HepG2 (cell line): ENCODE measurements around the gene FBXO41. TPM values are rescaled to one million over a fixed set of nuclear protein-coding genes. Genes with fewer than 3 reads are reported as not detected.

ENCODE experiments used
- ATAC-seq: fragments of 200-7000 bp; cut with Tn5 transposase; 3 replicates; pipeline ENCODE4 v1.9.1; 2020; ENCODE audit warnings: mild to moderate bottlenecking, moderate library complexity
- BruUV-seq: library from RNA; stranded (reverse); fragments of 400-500 nt; replicated peaks from 2 replicates; lab custom pipeline; 2021; lab: Mats Ljungman, UMichigan
- CTCF ChIA-PET: fragments of 300-600 bp; formaldehyde crosslinking; extraction: SDS; loops from one replicate; lab custom pipeline; 2021; ENCODE audit warnings: low total read pairs, inconsistent platforms, low intra/inter-chr PET ratio; lab: Yijun Ruan, JAX
- POLR2A ChIA-PET: fragments of 350-600 bp; sonication (Branson Sonifier 250); formaldehyde crosslinking; loops from one replicate; lab custom pipeline; 2020; ENCODE audit warnings: antibody characterized with exemption, inconsistent platforms; lab: Yijun Ruan, JAX
- DNase-seq: peaks from one replicate; pipeline ENCODE4 v3.0.0-alpha.2; 2015; ENCODE audit warnings: low spot score
- FAIRE-seq: peaks from 3 replicates; lab custom pipeline; 2011; peaks lifted over from hg19 to GRCh38; lab: Jason Lieb, UNC
- H2AFZ ChIP-seq: one replicate; pipeline ENCODE4 v1.6.1; 2011; ENCODE audit warnings: low read length, inconsistent platforms
- H3K27ac ChIP-seq: fragments of 300-600 bp; 3 replicates; pipeline ENCODE4 v1.8.0; 2011; ENCODE audit warnings: mixed run types, mild to moderate bottlenecking, mixed read lengths, low read length, inconsistent platforms; ENCODE audit not compliant: insufficient read depth; ENCODE audit errors: extremely low read length
- H3K27me3 ChIP-seq, 2 experiments: fragments of 200-600 bp in 1 of 2; 2 replicates in 1 of 2; 3 replicates in 1 of 2; pipeline versions ENCODE4 v1.6.0 to v1.8.0; 2011; ENCODE audit warnings: low read length in 2 of 2, mild to moderate bottlenecking in 2 of 2, moderate library complexity in 2 of 2, inconsistent platforms in 1 of 2; ENCODE audit not compliant: insufficient read depth in 2 of 2, control insufficient read depth in 1 of 2
- H3K36me3 ChIP-seq, 2 experiments: fragments of 200-600 bp in 1 of 2; replicated peaks in 1 of 2; 2 replicates in 1 of 2; 3 replicates in 1 of 2; pipeline versions ENCODE4 v1.5.1 to v1.8.0; 2011; ENCODE audit warnings: low read length in 2 of 2, inconsistent platforms in 1 of 2; ENCODE audit not compliant: insufficient read depth in 2 of 2, control insufficient read depth in 1 of 2
- H3K4me1 ChIP-seq: 2 replicates; pipeline ENCODE4 v1.5.1; 2012; ENCODE audit warnings: low read length, inconsistent platforms; ENCODE audit not compliant: insufficient read depth
- H3K4me2 ChIP-seq: 2 replicates; pipeline ENCODE4 v1.6.0; 2011; ENCODE audit warnings: low read depth, low read length, inconsistent platforms
- H3K4me3 ChIP-seq, 3 experiments: fragments of 200-600 bp in 1 of 3; sonication (generic), shearing (Covaris generic) in 1 of 3; replicated peaks in 1 of 3; 2 replicates each; pipeline ENCODE4 v1.5.1; 2011 to 2016; ENCODE audit warnings: low read length in 3 of 3, inconsistent platforms in 2 of 3, low read depth in 2 of 3, mild to moderate bottlenecking in 2 of 3, control low read depth in 1 of 3, mixed read lengths in 1 of 3; ENCODE audit not compliant: insufficient read depth in 1 of 3
- H3K79me2 ChIP-seq: one replicate; pipeline ENCODE4 v1.6.1; 2011; ENCODE audit warnings: low read length, inconsistent platforms; ENCODE audit not compliant: insufficient read depth
- H3K9ac ChIP-seq: 2 replicates; pipeline ENCODE4 v1.6.0; 2011; ENCODE audit warnings: mild to moderate bottlenecking, low read depth, low read length, inconsistent platforms; ENCODE audit not compliant: insufficient read depth
- H3K9me3 ChIP-seq: 2 replicates; pipeline ENCODE4 v1.5.1; 2012; ENCODE audit warnings: mild to moderate bottlenecking, low read length
- H4K20me1 ChIP-seq: 2 replicates; pipeline ENCODE4 v1.6.0; 2011; ENCODE audit warnings: inconsistent platforms, mild to moderate bottlenecking, low read length, moderate library complexity; ENCODE audit not compliant: insufficient read depth
- IKZF4 ChIP-seq: sonication (generic); formaldehyde crosslinking; IDR thresholded peaks from 2 replicates; pipeline ENCODE4 v1.5.1; 2020; ENCODE audit warnings: borderline replicate concordance, mild to moderate bottlenecking, low read depth, missing genetic modification reagents; ENCODE audit errors: not compliant biosample characterization
- MNT ChIP-seq: fragments of 450-650 bp; IDR thresholded peaks from 2 replicates; pipeline ENCODE4 v1.6.1; 2016
- PRDM15 ChIP-seq: sonication (generic); formaldehyde crosslinking; IDR thresholded peaks from 2 replicates; pipeline ENCODE4 v1.4.0; 2020; ENCODE audit warnings: missing genetic modification reagents
- TCF7 ChIP-seq: sonication (generic); IDR thresholded peaks from 2 replicates; pipeline ENCODE4 v1.6.1; 2016; ENCODE audit warnings: antibody characterized with exemption, low read depth
- ZNF616 ChIP-seq: sonication (generic); formaldehyde crosslinking; IDR thresholded peaks from 2 replicates; pipeline ENCODE4 v1.5.0; 2020; ENCODE audit warnings: low read depth, mild to moderate bottlenecking, missing genetic modification reagents
- WGBS: methylation state at CpG from one replicate; pipeline ENCODE4 v1.1.6; 2017; ENCODE audit warnings: low lambda C conversion rate; 5-methylcytosine and 5-hydroxymethylcytosine counted together
- in situ Hi-C: cut with HindIII; loops from 2 replicates; pipeline ENCODE4 v1.10.0; 2017; ENCODE audit warnings: low pct_unique_long_range_greater_than_20kb; ENCODE audit not compliant: extremely low pct_ligation_motif_present
- intact Hi-C: fragments of 100-400 bp; cut with micrococcal nuclease; formaldehyde crosslinking; loops from one replicate; pipeline ENCODE4 v1.10.0; 2022; ENCODE audit not compliant: unreplicated experiment
- polyA plus RNA-seq, 8 experiments: library from polyadenylated mRNA; depleted of rRNA in 3 of 8; stranded (reverse) in 7 of 8; unstranded in 1 of 8; fragments of >200 nt; fragmentation: Illumina TruSeq in 4 of 8; extraction: Trizol in 4 of 8; gene quantifications; 2 replicates each; pipeline versions ENCODE4 v1.2.1 to v1.2.3, GENCODE V29; 2011 to 2016; ENCODE audit warnings: low read depth in 4 of 8, missing spikeins in 1 of 8, mixed read lengths in 1 of 8; ENCODE audit not compliant: insufficient read depth in 1 of 8
- total RNA-seq, 5 experiments: library from RNA; depleted of rRNA; stranded (reverse); fragments of >200 nt; fragmentation: Illumina TruSeq; extraction: Trizol; gene quantifications; 2 replicates each; pipeline ENCODE4 v1.2.3, GENCODE V29; 2016; ENCODE audit warnings: low read depth in 1 of 5

The FBXO41 gene
- total and polyA plus RNA-seq, 2 of the 13 experiments (the other 11 are each of a cell fraction or from before 2014, with no cell fraction given), result 4.2 to 10.3 TPM

GRCh38 chr2:73286134-73286655 lies 1.9 kb upstream of the FBXO41 start:
- Histone ChIP-seq H3K9ac (no peak overlapping the region), H3K4me3 (no peak overlapping the region), H3K27me3 (peaks cover 0 to 7% of the 10 kb centered on the region in 2 experiments; a peak in 2 of 5 replicates), H3K4me1 (peaks cover 25% of the 10 kb centered on the region), H3K9me3 (no peaks in the 10 kb centered on the region), H3K27ac (no peak overlapping the region), H3K36me3 (no peaks in the 10 kb centered on the region), H2AFZ (no peak overlapping the region), H3K4me2 (no peak overlapping the region), H3K79me2 (peaks cover 6% of the 10 kb centered on the region), H4K20me1 (peaks cover 2% of the 10 kb centered on the region; the same call in 1 of the 2 replicates)
- TF ChIP-seq PRDM15 (CRISPR knock-in tag) (no peak), TCF7 (no peak), MNT (peak; percentile 91), IKZF4 (no peak), ZNF616 (no peak)
- intact Hi-C loops (no loop called here), in situ Hi-C loops (no loop called here)
- BruUV-seq, result no TSS peak
- WGBS, result 91% methylated on average over 3 of the region's 3 CpGs
- DNase-seq (no peak), FAIRE-seq (no peak), ATAC-seq (no peak)
- CTCF ChIA-PET, result no interaction called here
- POLR2A ChIA-PET, result no interaction called here
